H9 (cell line): ENCODE results near the gene SLC4A3. TPM values are rescaled to one million over a fixed set of nuclear protein-coding genes. Genes with fewer than 3 reads are reported as not detected.

Source experiments
- DNase-seq: peaks from one replicate; pipeline ENCODE4 v3.0.0-alpha.2; 2017
- H2AFZ ChIP-seq: one replicate; pipeline ENCODE4 v1.6.1; 2013; ENCODE audit warnings: mild to moderate bottlenecking, low read length, control low read depth, moderate library complexity
- H2AK5ac ChIP-seq: 2 replicates; pipeline ENCODE4 v1.6.1; 2013; ENCODE audit warnings: low read length, control low read depth, mixed read lengths; ENCODE audit not compliant: insufficient read length
- H2BK120ac ChIP-seq: one replicate; pipeline ENCODE4 v1.6.1; 2013; ENCODE audit warnings: low read depth, mild to moderate bottlenecking, low read length, control low read depth, inconsistent platforms; ENCODE audit not compliant: poor library complexity, severe bottlenecking
- H2BK12ac ChIP-seq: 2 replicates; pipeline ENCODE4 v1.6.1; 2013; ENCODE audit warnings: low read length, control low read depth, mixed read lengths, low read depth; ENCODE audit not compliant: insufficient read length
- H2BK15ac ChIP-seq: 2 replicates; pipeline ENCODE4 v1.6.1; 2013; ENCODE audit warnings: low read depth, low read length, control low read depth
- H2BK20ac ChIP-seq: one replicate; pipeline ENCODE4 v1.6.1; 2013; ENCODE audit warnings: low read depth, mild to moderate bottlenecking, low read length, control low read depth, inconsistent platforms; ENCODE audit not compliant: poor library complexity, severe bottlenecking
- H2BK5ac ChIP-seq: 2 replicates; pipeline ENCODE4 v1.6.1; 2013; ENCODE audit warnings: low read length, control low read depth, mixed read lengths; ENCODE audit not compliant: insufficient read length
- H3K14ac ChIP-seq: 2 replicates; pipeline ENCODE4 v1.6.1; 2013; ENCODE audit warnings: low read length, control low read depth; ENCODE audit not compliant: insufficient read depth
- H3K18ac ChIP-seq: 2 replicates; pipeline ENCODE4 v1.6.1; 2013; ENCODE audit warnings: low read depth, mild to moderate bottlenecking, mixed read lengths, low read length, control low read depth; ENCODE audit not compliant: insufficient read length
- H3K23ac ChIP-seq: 2 replicates; pipeline ENCODE4 v1.6.1; 2013; ENCODE audit warnings: low read length, control low read depth, mixed read lengths, low read depth; ENCODE audit not compliant: insufficient read length
- H3K23me2 ChIP-seq: 2 replicates; pipeline ENCODE4 v1.6.1; 2013; ENCODE audit warnings: low read depth, mild to moderate bottlenecking, mixed read lengths, low read length, control low read depth; ENCODE audit not compliant: insufficient read length, poor library complexity, severe bottlenecking
- H3K27ac ChIP-seq: 2 replicates; pipeline ENCODE4 v1.5.1; 2013; ENCODE audit warnings: low read length, control low read depth, mixed read lengths, low read depth; ENCODE audit not compliant: insufficient read length
- H3K27me3 ChIP-seq: 2 replicates; pipeline ENCODE4 v1.6.1; 2013; ENCODE audit warnings: low read length, control low read depth, inconsistent platforms; ENCODE audit not compliant: insufficient read depth
- H3K4ac ChIP-seq: 2 replicates; pipeline ENCODE4 v1.6.1; 2013; ENCODE audit warnings: low read depth, mild to moderate bottlenecking, control low read depth, inconsistent platforms, low read length, moderate library complexity
- H3K4me1 ChIP-seq: 2 replicates; pipeline ENCODE4 v1.6.1; 2013; ENCODE audit warnings: low read length, control low read depth, inconsistent platforms; ENCODE audit not compliant: insufficient read depth
- H3K4me2 ChIP-seq: 2 replicates; pipeline ENCODE4 v1.6.1; 2013; ENCODE audit warnings: low read length, control low read depth, mixed read lengths; ENCODE audit not compliant: insufficient read length, insufficient read depth
- H3K56ac ChIP-seq: 2 replicates; pipeline ENCODE4 v1.6.1; 2013; ENCODE audit warnings: low read depth, mild to moderate bottlenecking, mixed read lengths, low read length, control low read depth; ENCODE audit not compliant: insufficient read length
- H3K79me1 ChIP-seq: 2 replicates; pipeline ENCODE4 v1.6.1; 2013; ENCODE audit warnings: low read depth, mild to moderate bottlenecking, moderate library complexity, low read length, control low read depth, inconsistent platforms; ENCODE audit not compliant: insufficient read depth, poor library complexity, severe bottlenecking
- H3K79me2 ChIP-seq: 2 replicates; pipeline ENCODE4 v1.6.1; 2013; ENCODE audit warnings: low read length, control low read depth, inconsistent platforms; ENCODE audit not compliant: insufficient read depth
- H3K9ac ChIP-seq: 2 replicates; pipeline ENCODE4 v1.6.1; 2013; ENCODE audit warnings: low read length, control low read depth, mixed read lengths; ENCODE audit not compliant: insufficient read length; ENCODE audit errors: extremely low read depth
- H3K9me3 ChIP-seq: one replicate; pipeline ENCODE4 v1.6.1; 2013; ENCODE audit warnings: low read depth, low read length, inconsistent platforms; ENCODE audit not compliant: control insufficient read depth
- H3T11ph ChIP-seq: one replicate; pipeline ENCODE4 v1.6.1; 2013; ENCODE audit warnings: mild to moderate bottlenecking, low read length, control low read depth, inconsistent platforms
- H4K20me1 ChIP-seq: one replicate; pipeline ENCODE4 v1.6.1; 2013; ENCODE audit not compliant: control insufficient read depth, insufficient read length, insufficient read depth
- H4K5ac ChIP-seq: 2 replicates; pipeline ENCODE4 v1.6.1; 2013; ENCODE audit warnings: low read depth, mild to moderate bottlenecking, mixed read lengths, low read length, control low read depth; ENCODE audit not compliant: insufficient read length
- H4K8ac ChIP-seq: replicated peaks from 2 replicates; pipeline ENCODE4 v1.6.1; 2013; ENCODE audit warnings: low read length, control low read depth, mixed read lengths, low read depth; ENCODE audit not compliant: insufficient read length
- H4K91ac ChIP-seq: 2 replicates; pipeline ENCODE4 v1.6.1; 2013; ENCODE audit warnings: low read depth, mild to moderate bottlenecking, moderate library complexity, mixed read lengths, low read length, control low read depth; ENCODE audit not compliant: insufficient read length
- H3K27ac Mint-ChIP-seq, 3 experiments: 2 replicates in 2 of 3; 3 replicates in 1 of 3; pipeline ENCODE4 v1.8.0; 2020 to 2021; ENCODE audit warnings: mixed read lengths in 3 of 3, mild to moderate bottlenecking in 1 of 3, moderate library complexity in 1 of 3
- H3K27me3 Mint-ChIP-seq: 2 replicates; pipeline ENCODE4 v1.8.0; 2021; ENCODE audit warnings: low read depth, mild to moderate bottlenecking, moderate library complexity, mixed read lengths
- H3K36me3 Mint-ChIP-seq, 3 experiments: 2 replicates in 2 of 3; 3 replicates in 1 of 3; pipeline ENCODE4 v1.8.0; 2020 to 2021; ENCODE audit warnings: low read depth in 3 of 3, mixed read lengths in 3 of 3; ENCODE audit not compliant: insufficient read depth in 1 of 3
- H3K4me1 Mint-ChIP-seq, 2 experiments: 2 replicates each; pipeline ENCODE4 v1.8.0; 2020; ENCODE audit warnings: mixed read lengths in 2 of 2
- H3K4me3 Mint-ChIP-seq, 2 experiments: 2 replicates in 1 of 2; 3 replicates in 1 of 2; pipeline ENCODE4 v1.8.0; 2020 to 2021; ENCODE audit warnings: mild to moderate bottlenecking in 2 of 2, mixed read lengths in 2 of 2, moderate library complexity in 1 of 2
- H3K9me3 Mint-ChIP-seq, 2 experiments: 2 replicates in 1 of 2; 3 replicates in 1 of 2; pipeline ENCODE4 v1.8.0; 2020; ENCODE audit warnings: mild to moderate bottlenecking in 2 of 2, mixed read lengths in 2 of 2, moderate library complexity in 1 of 2
- WGBS: extraction: QIAGEN DNeasy Blood & Tissue Kit; methylation state at CpG from one replicate; pipeline ENCODE4 v1.1.7; 2013; ENCODE audit warnings: missing lambda C conversion rate, low lambda C conversion rate, mixed read lengths; ENCODE audit not compliant: insufficient read length; ENCODE audit errors: extremely low coverage; 5-methylcytosine and 5-hydroxymethylcytosine counted together
- total RNA-seq: library from RNA; stranded (reverse); gene quantifications from 2 replicates; pipeline ENCODE4 v1.2.1, GENCODE V29; 2021
- TF ChIP-seq, protein P1 (sequence below): fragments of 200-600 bp; sonication (generic); conservative IDR thresholded peaks from 3 replicates; pipeline ENCODE4 v1.8.0; 2021; ENCODE audit warnings: antibody characterized with exemption, mild to moderate bottlenecking

SLC4A3 gene
- total RNA-seq, 1 experiment from 2014 or later = 11.1 TPM

GRCh38 chr2:219592736-219593135, 34.7 kb upstream of the SLC4A3 start:
- Histone ChIP-seq H3K9ac (no peak overlapping the region), H2AK5ac (no peak overlapping the region), H3K4me1 (peaks cover 3% of the 10 kb centered on the region; the same call in 1 of the 2 replicates), H3K79me1 (no peaks in the 10 kb centered on the region), H3K18ac (no peak overlapping the region), H3K23me2 (peaks cover 6% of the 10 kb centered on the region), H3K9me3 (no peaks in the 10 kb centered on the region), H3K79me2 (no peaks in the 10 kb centered on the region), H2AFZ (no peak overlapping the region), H2BK20ac (no peak overlapping the region), H2BK15ac (no peak overlapping the region), H4K8ac (no peak overlapping the region), H3K27me3 (no peaks in the 10 kb centered on the region), H3T11ph (no peak overlapping the region), H3K14ac (no peak overlapping the region), H4K20me1 (no peaks in the 10 kb centered on the region), H3K4me2 (no peak overlapping the region), H2BK120ac (no peak overlapping the region), H2BK5ac (no peak overlapping the region), H2BK12ac (no peak overlapping the region), H3K4ac (no peak overlapping the region), H3K56ac (no peak overlapping the region), H4K91ac (no peak overlapping the region), H3K27ac (no peak overlapping the region), H4K5ac (no peak overlapping the region), H3K23ac (no peak overlapping the region)
- peaks cover 18 to 19% of the 10 kb centered on the region in 2 experiments for H3K4me1 Mint-ChIP-seq
- no peak overlapping the region for H3K4me3 Mint-ChIP-seq
- no CpG with 5 or more reads among the region's 6 CpGs for WGBS
- H3K27ac Mint-ChIP-seq = no peak overlapping the region
- DNase-seq = no peak
- H3K9me3 Mint-ChIP-seq = no peaks in the 10 kb centered on the region
- H3K27me3 Mint-ChIP-seq = peaks cover 12% of the 10 kb centered on the region
- no peaks in the 10 kb centered on the region for H3K36me3 Mint-ChIP-seq
- TF ChIP-seq, protein P1, sequence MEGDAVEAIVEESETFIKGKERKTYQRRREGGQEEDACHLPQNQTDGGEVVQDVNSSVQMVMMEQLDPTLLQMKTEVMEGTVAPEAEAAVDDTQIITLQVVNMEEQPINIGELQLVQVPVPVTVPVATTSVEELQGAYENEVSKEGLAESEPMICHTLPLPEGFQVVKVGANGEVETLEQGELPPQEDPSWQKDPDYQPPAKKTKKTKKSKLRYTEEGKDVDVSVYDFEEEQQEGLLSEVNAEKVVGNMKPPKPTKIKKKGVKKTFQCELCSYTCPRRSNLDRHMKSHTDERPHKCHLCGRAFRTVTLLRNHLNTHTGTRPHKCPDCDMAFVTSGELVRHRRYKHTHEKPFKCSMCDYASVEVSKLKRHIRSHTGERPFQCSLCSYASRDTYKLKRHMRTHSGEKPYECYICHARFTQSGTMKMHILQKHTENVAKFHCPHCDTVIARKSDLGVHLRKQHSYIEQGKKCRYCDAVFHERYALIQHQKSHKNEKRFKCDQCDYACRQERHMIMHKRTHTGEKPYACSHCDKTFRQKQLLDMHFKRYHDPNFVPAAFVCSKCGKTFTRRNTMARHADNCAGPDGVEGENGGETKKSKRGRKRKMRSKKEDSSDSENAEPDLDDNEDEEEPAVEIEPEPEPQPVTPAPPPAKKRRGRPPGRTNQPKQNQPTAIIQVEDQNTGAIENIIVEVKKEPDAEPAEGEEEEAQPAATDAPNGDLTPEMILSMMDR = no peak
